Measurements from ENCODE around the gene AUTS2. TPM values are rescaled to one million over a fixed set of nuclear protein-coding genes. Genes with fewer than 3 reads are reported as not detected.

Gene AUTS2
- total RNA-seq (10 to 100 TPM in 1 of 5 experiments, 1 to 10 TPM in 4; 4.0 to 31.7 (median 5.1) TPM), polyA plus RNA-seq (under 1 TPM; 0.40 to 0.55 TPM), total RNA-seq (0.94 reads per million)

GRCh38 chr7:69598081-69598486 lies at the start of gene AUTS2:
Gene AUTS2, plus strand, starts transcription at chr7:69598475. Its CDS starts 1,179 bp downstream, at chr7:69599654.
- ATAC-seq: peak; percentile 77
- Mint-ChIP-seq H3K9me3 (peaks cover 0 to 2% (median 0%) of the 10 kb centered on the region in 11 donors), H3K27me3 (peaks cover 12 to 36% (median 22%) of the 10 kb centered on the region in 5 donors), H3K36me3 (no peaks in the 10 kb centered on the region), H3K4me3 (peak within 1 kb of the TSS; percentile 82 to 90 (median 86)), H3K27ac (peak within 1 kb of the TSS in 4 of 9 donors; percentile 5 to 51 (median 30)), H3K4me1 (peaks cover 0 to 27% (median 14%) of the 10 kb centered on the region in 7 donors)
- intact Hi-C loops (cut with micrococcal nuclease): no loop called here
- H3K9me3 ChIP-seq (ENCODE audit: control insufficient read depth in 2 of 3, low read length in 3 of 3): no peaks in the 10 kb centered on the region
- H3K27ac ChIP-seq (ENCODE audit: low read depth, low read length): no peak within 1 kb of the TSS
- peak within 1 kb of the TSS; percentile 47 for H3K4me3 ChIP-seq (ENCODE audit: low read length)
- H3K4me1 ChIP-seq (ENCODE audit: control insufficient read depth in 2 of 2, insufficient read depth in 2 of 2, low read length in 2 of 2): peaks cover 3 to 5% of the 10 kb centered on the region in 2 donors
- CTCF ChIA-PET: no interaction called here
- POLR2A ChIA-PET: no interaction called here
- DNase-seq: peak in 7 of 9 donors; percentile 11 to 59 (median 30)
- no peaks in the 10 kb centered on the region for H3K36me3 ChIP-seq (ENCODE audit: control insufficient read depth in 2 of 3, insufficient read depth in 3 of 3, low read length in 3 of 3)
- peaks cover 9 to 18% of the 10 kb centered on the region in 2 donors for H3K27me3 ChIP-seq (ENCODE audit: control insufficient read depth in 2 of 2, insufficient read depth in 2 of 2, low read length in 2 of 2)

DNA sequence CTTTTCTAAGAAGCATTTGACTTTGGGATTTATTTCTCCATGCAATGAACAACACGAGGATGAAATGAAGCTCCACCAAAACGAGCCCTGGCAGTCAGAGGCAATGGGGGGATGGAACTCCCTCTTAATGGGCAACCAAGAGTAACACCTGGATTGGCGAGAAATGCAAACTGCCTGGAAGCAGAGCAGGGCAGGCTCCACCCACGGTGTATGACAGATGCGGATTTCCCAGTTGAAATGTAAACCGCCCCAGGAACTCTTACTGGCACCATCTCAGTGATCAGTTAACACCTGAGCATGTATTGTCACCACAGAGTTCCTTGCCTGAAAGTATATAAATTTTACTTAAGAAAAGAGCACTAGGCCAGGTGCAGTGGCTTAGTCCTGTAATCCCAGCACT lies 47.3 kb upstream of the AUTS2 start:
- intact Hi-C loops (cut with micrococcal nuclease): no loop called here
- Mint-ChIP-seq H3K27ac (no peak overlapping the region), H3K27me3 (no peaks in the 10 kb centered on the region), H3K4me3 (no peak overlapping the region), H3K4me1 (no peaks in the 10 kb centered on the region), H3K9me3 (peaks cover 0 to 4% (median 0%) of the 10 kb centered on the region in 11 donors), H3K36me3 (no peaks in the 10 kb centered on the region)
- no peaks in the 10 kb centered on the region for H3K36me3 ChIP-seq (ENCODE audit: control insufficient read depth in 2 of 3, insufficient read depth in 3 of 3, low read length in 3 of 3)
- H3K4me3 ChIP-seq (ENCODE audit: low read length): no peak overlapping the region
- no peaks in the 10 kb centered on the region for H3K4me1 ChIP-seq (ENCODE audit: control insufficient read depth in 2 of 2, insufficient read depth in 2 of 2, low read length in 2 of 2)
- no peaks in the 10 kb centered on the region for H3K27me3 ChIP-seq (ENCODE audit: control insufficient read depth in 2 of 2, insufficient read depth in 2 of 2, low read length in 2 of 2)
- ChIA-PET POLR2A (no interaction called here), CTCF (no interaction called here)
- DNase-seq (no peak), ATAC-seq (no peak)
- H3K27ac ChIP-seq (ENCODE audit: low read depth, low read length): no peak overlapping the region
- no peaks in the 10 kb centered on the region for H3K9me3 ChIP-seq (ENCODE audit: control insufficient read depth in 2 of 3, low read length in 3 of 3)

DNA sequence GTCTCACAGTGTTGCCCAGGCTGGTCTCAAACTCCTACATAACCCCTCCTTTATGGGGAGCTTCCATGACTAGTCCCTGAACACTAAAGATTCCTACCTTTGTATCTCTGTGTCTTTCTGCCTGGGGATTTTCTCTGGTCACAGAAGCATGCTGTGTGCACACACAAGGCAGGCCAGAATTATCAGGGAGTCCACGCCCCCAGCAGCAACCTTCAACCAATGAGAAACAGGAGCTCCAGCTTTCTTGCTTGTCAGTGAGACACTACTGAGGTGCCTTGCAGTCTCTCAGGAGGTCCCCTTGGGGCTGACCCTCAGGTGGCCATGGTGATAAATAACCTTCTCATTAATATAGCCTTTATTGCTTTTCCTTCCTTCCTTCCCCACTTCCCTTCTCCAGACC lies 45.1 kb upstream of the AUTS2 start:
- no peaks in the 10 kb centered on the region for H3K27me3 Mint-ChIP-seq
- H3K27me3 ChIP-seq (ENCODE audit: control insufficient read depth in 2 of 2, insufficient read depth in 2 of 2, low read length in 2 of 2): no peaks in the 10 kb centered on the region
- H3K4me3 ChIP-seq (ENCODE audit: low read length): no peak overlapping the region
- no peaks in the 10 kb centered on the region for H3K4me1 ChIP-seq (ENCODE audit: control insufficient read depth in 2 of 2, insufficient read depth in 2 of 2, low read length in 2 of 2)
- no peak overlapping the region for H3K27ac ChIP-seq (ENCODE audit: low read depth, low read length)
- H3K36me3 ChIP-seq (ENCODE audit: control insufficient read depth in 2 of 3, insufficient read depth in 3 of 3, low read length in 3 of 3): no peaks in the 10 kb centered on the region
- peaks cover 0 to 4% (median 0%) of the 10 kb centered on the region in 11 donors for H3K9me3 Mint-ChIP-seq
- H3K27ac Mint-ChIP-seq: no peak overlapping the region
- no peaks in the 10 kb centered on the region for H3K36me3 Mint-ChIP-seq
- no peaks in the 10 kb centered on the region for H3K9me3 ChIP-seq (ENCODE audit: control insufficient read depth in 2 of 3, low read length in 3 of 3)
- no peak for ATAC-seq
- CTCF ChIA-PET: no interaction called here
- no peak for DNase-seq
- POLR2A ChIA-PET: no interaction called here
- intact Hi-C loops (cut with micrococcal nuclease): no loop called here
- no peak overlapping the region for H3K4me3 Mint-ChIP-seq
- no peaks in the 10 kb centered on the region for H3K4me1 Mint-ChIP-seq

- CTCF ChIA-PET: no interaction called here
- DNase-seq: no peak
- ATAC-seq: no peak
- no peak overlapping the region for H3K27ac ChIP-seq (ENCODE audit: low read depth, low read length)
- no peak overlapping the region for H3K27ac Mint-ChIP-seq
- H3K9me3 Mint-ChIP-seq: no peaks in the 10 kb centered on the region
- H3K36me3 ChIP-seq (ENCODE audit: control insufficient read depth in 2 of 3, insufficient read depth in 3 of 3, low read length in 3 of 3): no peaks in the 10 kb centered on the region
- no peaks in the 10 kb centered on the region for H3K4me1 ChIP-seq (ENCODE audit: control insufficient read depth in 2 of 2, insufficient read depth in 2 of 2, low read length in 2 of 2)
- peaks cover 0 to 6% (median 0%) of the 10 kb centered on the region in 5 donors for H3K27me3 Mint-ChIP-seq
- POLR2A ChIA-PET: no interaction called here
- H3K27me3 ChIP-seq (ENCODE audit: control insufficient read depth in 2 of 2, insufficient read depth in 2 of 2, low read length in 2 of 2): no peaks in the 10 kb centered on the region
- no peak overlapping the region for H3K4me3 ChIP-seq (ENCODE audit: low read length)
- no peaks in the 10 kb centered on the region for H3K9me3 ChIP-seq (ENCODE audit: control insufficient read depth in 2 of 3, low read length in 3 of 3)
- H3K4me1 Mint-ChIP-seq: no peaks in the 10 kb centered on the region
- H3K36me3 Mint-ChIP-seq: no peaks in the 10 kb centered on the region
- no peak overlapping the region for H3K4me3 Mint-ChIP-seq
- intact Hi-C loops (cut with micrococcal nuclease): no loop called here
These were observed 36.9 kb upstream of the AUTS2 start for GRCh38 chr7:69561266-69561960.

- Histone ChIP-seq H3K27me3 (ENCODE audit: control insufficient read depth in 2 of 2, insufficient read depth in 2 of 2, low read length in 2 of 2) (no peaks in the 10 kb centered on the region), H3K9me3 (ENCODE audit: control insufficient read depth in 2 of 3, low read length in 3 of 3) (no peaks in the 10 kb centered on the region), H3K27ac (ENCODE audit: low read depth, low read length) (no peak overlapping the region), H3K4me3 (ENCODE audit: low read length) (no peak overlapping the region), H3K36me3 (ENCODE audit: control insufficient read depth in 2 of 3, insufficient read depth in 3 of 3, low read length in 3 of 3) (no peaks in the 10 kb centered on the region), H3K4me1 (ENCODE audit: control insufficient read depth in 2 of 2, insufficient read depth in 2 of 2, low read length in 2 of 2) (no peaks in the 10 kb centered on the region)
- Mint-ChIP-seq H3K27ac (no peak overlapping the region), H3K36me3 (no peaks in the 10 kb centered on the region), H3K9me3 (no peaks in the 10 kb centered on the region), H3K27me3 (peaks cover 0 to 6% (median 5%) of the 10 kb centered on the region in 5 donors), H3K4me3 (no peak overlapping the region), H3K4me1 (no peaks in the 10 kb centered on the region)
- no peak for DNase-seq
- ChIA-PET CTCF (no interaction called here), POLR2A (no interaction called here)
- intact Hi-C loops (cut with micrococcal nuclease): no loop called here
- ATAC-seq: no peak
These were observed 33.5 kb upstream of the AUTS2 start for GRCh38 chr7:69564454-69565417.

DNA sequence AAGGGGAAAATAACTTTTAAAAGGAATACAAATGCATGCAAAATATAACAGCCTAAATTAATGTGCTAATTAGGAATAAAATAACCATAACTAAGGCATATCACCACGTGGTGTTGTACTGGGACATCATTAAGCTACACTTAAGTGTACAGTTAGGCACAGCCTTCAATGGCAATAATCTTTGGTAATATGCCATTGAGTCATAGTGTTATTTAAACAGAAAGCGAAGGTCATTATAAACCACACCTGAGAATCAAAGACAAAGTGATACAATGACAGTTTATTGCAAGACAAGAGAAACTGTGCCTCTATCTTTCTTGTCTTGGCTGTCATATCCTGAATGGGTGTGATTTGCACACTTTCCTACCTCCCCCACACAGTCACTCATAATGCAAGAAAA lies 30.5 kb upstream of the AUTS2 start:
- no peaks in the 10 kb centered on the region for H3K4me1 ChIP-seq (ENCODE audit: control insufficient read depth in 2 of 2, insufficient read depth in 2 of 2, low read length in 2 of 2)
- ATAC-seq (no peak), DNase-seq (no peak)
- intact Hi-C loops (cut with micrococcal nuclease): no loop called here
- no peaks in the 10 kb centered on the region for H3K9me3 ChIP-seq (ENCODE audit: control insufficient read depth in 2 of 3, low read length in 3 of 3)
- H3K4me3 ChIP-seq (ENCODE audit: low read length): no peak overlapping the region
- Mint-ChIP-seq H3K4me1 (no peaks in the 10 kb centered on the region), H3K27ac (no peak overlapping the region), H3K4me3 (no peak overlapping the region), H3K36me3 (no peaks in the 10 kb centered on the region), H3K9me3 (no peaks in the 10 kb centered on the region), H3K27me3 (peaks cover 0 to 5% (median 2%) of the 10 kb centered on the region in 5 donors)
- no peaks in the 10 kb centered on the region for H3K27me3 ChIP-seq (ENCODE audit: control insufficient read depth in 2 of 2, insufficient read depth in 2 of 2, low read length in 2 of 2)
- H3K27ac ChIP-seq (ENCODE audit: low read depth, low read length): no peak overlapping the region
- no peaks in the 10 kb centered on the region for H3K36me3 ChIP-seq (ENCODE audit: control insufficient read depth in 2 of 3, insufficient read depth in 3 of 3, low read length in 3 of 3)
- POLR2A ChIA-PET: no interaction called here
- CTCF ChIA-PET: no interaction called here

Measured in naive thymus-derived CD4-positive, alpha-beta T cell (primary cell).